HUES64 (cell line): Measurements from ENCODE around the gene ITGA8.
"Not testable (repeated sequence)": the region's sequence is repeated elsewhere in the genome, so short reads cannot be mapped to it uniquely, and the experiment has no call there.

Experiments used
- H3K27ac ChIP-seq: 2 replicates; pipeline ENCODE4 v1.7.0; 2013; ENCODE audit warnings: low read depth, low read length, inconsistent platforms
- H3K27me3 ChIP-seq: 2 replicates; pipeline ENCODE4 v1.6.1; 2013; ENCODE audit warnings: mild to moderate bottlenecking, low read length; ENCODE audit not compliant: insufficient read depth
- H3K36me3 ChIP-seq: 2 replicates; pipeline ENCODE4 v1.6.1; 2013; ENCODE audit warnings: mild to moderate bottlenecking, low read length; ENCODE audit not compliant: insufficient read depth
- H3K4me1 ChIP-seq: 2 replicates; pipeline ENCODE4 v1.6.1; 2013; ENCODE audit warnings: mild to moderate bottlenecking, low read length, moderate library complexity; ENCODE audit not compliant: insufficient read depth
- H3K4me3 ChIP-seq: 2 replicates; pipeline ENCODE4 v1.5.1; 2013; ENCODE audit warnings: mild to moderate bottlenecking, low read length, moderate library complexity
- H3K9ac ChIP-seq: 2 replicates; pipeline ENCODE4 v1.6.1; 2013; ENCODE audit warnings: mild to moderate bottlenecking, low read depth, low read length
- H3K9me3 ChIP-seq: 2 replicates; pipeline ENCODE4 v1.6.1; 2013; ENCODE audit warnings: low read depth, low read length; ENCODE audit not compliant: insufficient read depth
- WGBS: fragments of 150-250, 120-280 bp; methylation state at CpG from one replicate; pipeline ENCODE4 v1.1.7; 2013; ENCODE audit warnings: missing lambda C conversion rate; 5-methylcytosine and 5-hydroxymethylcytosine counted together

The ITGA8 gene

GRCh38 chr10:15548331-15548730 is 171.4 kb downstream of the ITGA8 start:
- H3K9ac ChIP-seq = no peak overlapping the region
- H3K4me1 ChIP-seq = peaks cover 4% of the 10 kb centered on the region; the same call in 1 of the 2 replicates
- no peaks in the 10 kb centered on the region; the same call in 1 of the 2 replicates for H3K9me3 ChIP-seq
- no peak overlapping the region for H3K27ac ChIP-seq
- H3K36me3 ChIP-seq = no peaks in the 10 kb centered on the region
- H3K4me3 ChIP-seq = no peak overlapping the region
- H3K27me3 ChIP-seq = no peaks in the 10 kb centered on the region
- 79% methylated on average over 8 of the region's 8 CpGs for WGBS

GRCh38 chr10:15546606-15547005 is 173.1 kb downstream of the ITGA8 start:
- Histone ChIP-seq H3K27ac (no peak overlapping the region), H3K4me1 (peaks cover 4% of the 10 kb centered on the region; the same call in 1 of the 2 replicates), H3K4me3 (no peak overlapping the region), H3K9ac (no peak overlapping the region), H3K9me3 (no peaks in the 10 kb centered on the region; the same call in 1 of the 2 replicates), H3K27me3 (no peaks in the 10 kb centered on the region), H3K36me3 (no peaks in the 10 kb centered on the region)
- WGBS = 97% methylated on average over 3 of the region's 5 CpGs

- no peaks in the 10 kb centered on the region for H3K36me3 ChIP-seq
Observed at GRCh38 chr10:15545884-15546283, 173.8 kb downstream of the ITGA8 start.

DNA sequence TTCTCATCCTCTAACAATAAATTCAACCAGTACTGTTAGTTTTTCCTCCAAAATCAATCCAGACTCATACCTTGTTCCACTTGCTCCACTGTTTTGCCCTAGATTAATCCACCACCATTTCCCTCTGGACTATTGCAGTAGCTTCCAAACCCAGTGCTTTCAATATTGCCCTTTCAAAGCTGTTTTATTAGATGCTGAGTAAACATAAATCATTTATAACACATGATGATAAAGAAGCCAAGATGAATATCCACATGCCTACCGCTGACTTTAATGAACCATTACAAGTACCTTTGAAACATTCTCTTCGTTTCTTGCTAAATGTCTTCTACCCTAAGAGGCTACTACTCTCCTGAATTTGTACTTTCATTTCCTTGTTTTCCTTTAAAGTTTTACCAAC is 174.5 kb downstream of the ITGA8 start:
- Histone ChIP-seq H3K9ac (no peak overlapping the region), H3K27ac (no peak overlapping the region), H3K4me3 (no peak overlapping the region), H3K9me3 (no peaks in the 10 kb centered on the region; the same call in 1 of the 2 replicates), H3K36me3 (no peaks in the 10 kb centered on the region), H3K27me3 (no peaks in the 10 kb centered on the region), H3K4me1 (peaks cover 4% of the 10 kb centered on the region; the same call in 1 of the 2 replicates)
- 100% methylated on average over 2 of the region's 2 CpGs for WGBS

More at GRCh38 chr10:15545884-15546283, 173.8 kb downstream of the ITGA8 start:
- H3K4me1 ChIP-seq = peaks cover 4% of the 10 kb centered on the region; the same call in 1 of the 2 replicates
- WGBS = 93% methylated on average over 4 of the region's 4 CpGs
- H3K4me3 ChIP-seq = no peak overlapping the region
- H3K27ac ChIP-seq = no peak overlapping the region
- no peaks in the 10 kb centered on the region for H3K27me3 ChIP-seq
- H3K9me3 ChIP-seq = no peaks in the 10 kb centered on the region; the same call in 1 of the 2 replicates
- H3K9ac ChIP-seq = no peak overlapping the region

DNA sequence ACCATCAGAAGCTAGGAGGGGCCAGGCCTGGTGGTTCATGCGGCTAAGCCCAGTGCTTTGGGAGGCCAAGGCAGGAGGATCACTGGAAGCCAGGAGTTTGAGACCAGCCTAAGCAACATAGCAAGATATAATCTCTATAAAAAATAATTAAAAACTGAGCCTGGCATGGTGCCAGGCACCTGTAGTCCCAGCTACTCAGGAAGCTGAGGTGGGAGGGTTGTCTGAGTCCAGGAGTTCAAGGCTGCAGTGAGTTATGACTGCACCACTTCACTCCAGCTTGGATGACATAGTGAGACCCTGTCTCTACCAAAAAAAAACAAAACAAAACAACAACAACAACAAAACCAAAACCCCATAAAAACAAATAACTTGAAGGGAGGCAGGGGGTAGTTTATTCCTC is 175.7 kb downstream of the ITGA8 start:
- Histone ChIP-seq H3K9ac (no peak overlapping the region), H3K4me1 (peaks cover 4% of the 10 kb centered on the region; the same call in 1 of the 2 replicates), H3K4me3 (no peak overlapping the region), H3K36me3 (no peaks in the 10 kb centered on the region), H3K27me3 (no peaks in the 10 kb centered on the region), H3K27ac (no peak overlapping the region), H3K9me3 (no peaks in the 10 kb centered on the region; the same call in 1 of the 2 replicates)
- 95% methylated on average over 1 of the region's 1 CpG for WGBS

GRCh38 chr10:15542817-15543216 is 176.9 kb downstream of the ITGA8 start:
- WGBS = 98% methylated on average over 3 of the region's 3 CpGs
- no peak overlapping the region for H3K27ac ChIP-seq
- H3K27me3 ChIP-seq = no peaks in the 10 kb centered on the region
- H3K4me1 ChIP-seq = no peaks in the 10 kb centered on the region
- H3K9me3 ChIP-seq = no peaks in the 10 kb centered on the region; the same call in 1 of the 2 replicates
- no peak overlapping the region for H3K9ac ChIP-seq
- H3K36me3 ChIP-seq = no peaks in the 10 kb centered on the region
- H3K4me3 ChIP-seq = no peak overlapping the region

DNA sequence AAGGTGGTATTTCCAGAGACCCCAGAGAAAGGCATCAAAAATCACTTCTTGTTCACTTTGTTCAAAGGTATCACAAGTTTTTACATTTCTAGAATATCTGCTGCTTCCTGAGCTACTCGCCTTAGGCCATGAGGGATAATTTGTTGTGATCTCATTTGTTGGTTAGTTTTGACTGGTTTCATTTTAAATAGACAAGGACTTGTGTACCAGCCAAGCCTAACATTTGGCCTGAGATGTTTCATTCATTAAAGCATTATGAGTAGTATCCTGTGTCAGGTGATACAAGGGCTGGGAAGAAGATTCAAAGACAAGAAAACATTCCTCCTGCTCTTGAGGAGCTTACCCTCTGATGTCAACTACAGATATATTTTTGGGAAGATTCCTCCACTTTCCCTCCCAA is 178.3 kb downstream of the ITGA8 start:
- Histone ChIP-seq H3K27ac (no peak overlapping the region), H3K4me1 (no peaks in the 10 kb centered on the region), H3K4me3 (no peak overlapping the region), H3K27me3 (no peaks in the 10 kb centered on the region), H3K9ac (no peak overlapping the region), H3K9me3 (no peaks in the 10 kb centered on the region; the same call in 1 of the 2 replicates), H3K36me3 (no peaks in the 10 kb centered on the region)
- 81% methylated on average over 1 of the region's 1 CpG for WGBS

DNA sequence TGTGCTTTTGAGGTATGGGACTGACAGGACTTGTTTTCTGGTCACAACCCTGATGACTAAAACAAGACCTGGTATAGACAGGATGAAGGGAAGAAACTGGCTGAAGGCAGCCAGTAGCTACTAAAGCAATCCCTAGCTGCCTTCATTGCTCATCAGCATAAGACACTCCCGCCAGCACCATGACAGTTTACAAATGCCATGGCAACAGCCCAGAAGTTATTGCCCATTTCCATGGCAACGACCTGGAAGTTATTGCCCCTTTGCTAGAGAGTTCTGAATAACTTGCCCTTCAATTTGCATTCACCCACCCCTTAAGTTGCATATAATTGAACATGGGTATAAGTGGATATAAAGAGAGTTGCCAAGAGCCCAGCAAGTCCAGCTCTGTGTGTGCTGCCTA is 179.0 kb downstream of the ITGA8 start:
- Histone ChIP-seq H3K27me3 (no peaks in the 10 kb centered on the region), H3K4me3 (no peak overlapping the region), H3K27ac (no peak overlapping the region), H3K9ac (no peak overlapping the region), H3K36me3 (no peaks in the 10 kb centered on the region), H3K9me3 (no peaks in the 10 kb centered on the region; the same call in 1 of the 2 replicates), H3K4me1 (no peaks in the 10 kb centered on the region)
- 87% methylated on average over 2 of the region's 2 CpGs for WGBS

DNA sequence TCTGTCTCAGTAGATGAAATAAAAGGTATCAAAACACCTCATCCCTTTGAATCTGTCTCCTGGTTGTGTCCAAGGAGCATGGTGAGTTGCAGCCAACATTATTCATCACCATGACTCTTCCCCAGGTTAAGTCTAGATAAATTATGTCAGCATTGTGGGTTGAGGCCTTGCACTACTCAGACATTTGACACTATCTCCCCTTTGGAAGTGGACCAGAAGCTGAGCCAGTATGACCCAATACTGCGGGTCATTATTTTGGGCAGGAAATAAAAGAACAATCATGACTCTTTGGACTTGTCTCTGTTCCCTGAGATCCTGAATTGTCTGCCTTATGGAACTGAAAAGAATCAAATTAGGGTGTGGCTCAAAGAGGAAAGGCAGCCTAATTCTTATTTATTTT is 180.5 kb downstream of the ITGA8 start:
- no peaks in the 10 kb centered on the region for H3K9me3 ChIP-seq
- no peaks in the 10 kb centered on the region for H3K36me3 ChIP-seq
- no peaks in the 10 kb centered on the region for H3K27me3 ChIP-seq
- H3K4me1 ChIP-seq = no peaks in the 10 kb centered on the region
- H3K27ac ChIP-seq = no peak overlapping the region
- H3K9ac ChIP-seq = no peak overlapping the region
- no peak overlapping the region for H3K4me3 ChIP-seq
- WGBS = 94% methylated on average over 1 of the region's 1 CpG

GRCh38 chr10:15534928-15535538 is 184.7 kb downstream of the ITGA8 start:
- H3K36me3 ChIP-seq, H3K4me1 ChIP-seq, H3K27me3 ChIP-seq, H3K9me3 ChIP-seq, H3K27ac ChIP-seq, H3K9ac ChIP-seq, H3K4me3 ChIP-seq: not testable (repeated sequence)
- WGBS = 96% methylated on average over 30 of the region's 31 CpGs

GRCh38 chr10:15531927-15532722 is 187.6 kb downstream of the ITGA8 start:
- Histone ChIP-seq H3K27ac (no peak overlapping the region), H3K36me3 (no peaks in the 10 kb centered on the region), H3K27me3 (no peaks in the 10 kb centered on the region), H3K4me1 (no peaks in the 10 kb centered on the region), H3K9ac (no peak overlapping the region), H3K4me3 (no peak overlapping the region), H3K9me3 (no peaks in the 10 kb centered on the region)
- 95% methylated on average over 12 of the region's 13 CpGs for WGBS
